Nephron (organoid): ENCODE results near the gene MGP.

Experiments
- H3K27ac Mint-ChIP-seq, 3 experiments: 2 replicates each; pipeline ENCODE4 v1.8.0; 2020; ENCODE audit warnings: mixed read lengths in 3 of 3, mild to moderate bottlenecking in 2 of 3, moderate library complexity in 1 of 3
- H3K27me3 Mint-ChIP-seq: 2 replicates; pipeline ENCODE4 v1.8.0; 2021; ENCODE audit warnings: low read depth, mild to moderate bottlenecking, moderate library complexity, mixed read lengths
- H3K36me3 Mint-ChIP-seq: 2 replicates; pipeline ENCODE4 v1.8.0; 2020; ENCODE audit warnings: low read depth, mixed read lengths
- H3K4me1 Mint-ChIP-seq: 2 replicates; pipeline ENCODE4 v1.8.0; 2020; ENCODE audit warnings: mixed read lengths
- H3K4me3 Mint-ChIP-seq, 3 experiments: 2 replicates each; pipeline ENCODE4 v1.8.0; 2020; ENCODE audit warnings: mild to moderate bottlenecking in 3 of 3, mixed read lengths in 3 of 3, moderate library complexity in 2 of 3
- H3K9me3 Mint-ChIP-seq: 2 replicates; pipeline ENCODE4 v1.8.0; 2020; ENCODE audit warnings: mixed read lengths
- TF ChIP-seq, protein P1 (sequence below), 3 experiments: fragments of 200-600 bp; sonication (generic); IDR thresholded peaks; one replicate each; pipeline ENCODE4 v1.5.0; 2021; ENCODE audit warnings: antibody characterized with exemption in 3 of 3; ENCODE audit not compliant: unreplicated experiment in 3 of 3

The MGP gene

DNA sequence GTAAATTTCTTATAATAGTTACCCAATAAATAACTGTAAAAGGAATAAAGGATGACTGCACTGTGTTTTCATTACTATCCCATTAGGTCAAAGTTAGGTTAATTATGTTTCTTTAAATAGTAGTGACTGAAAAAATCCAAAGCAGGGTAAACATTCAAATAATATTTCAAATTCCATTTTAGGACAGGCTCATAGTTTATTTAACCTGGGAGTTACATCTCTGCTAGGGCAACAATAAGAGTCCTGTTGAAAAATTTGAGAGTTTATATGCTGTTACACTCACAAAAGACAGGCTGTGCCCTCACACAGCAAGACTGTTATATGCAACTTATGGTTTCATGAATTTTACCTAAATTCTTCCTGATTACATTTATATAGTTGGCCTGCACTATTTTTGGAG is 44.6 kb upstream of the MGP start:
- H3K4me1 Mint-ChIP-seq, result peaks cover 40% of the 10 kb centered on the region
- H3K4me3 Mint-ChIP-seq, result peak overlapping the region in 1 of 3 experiments; percentile 27
- H3K27me3 Mint-ChIP-seq, result no peaks in the 10 kb centered on the region
- H3K36me3 Mint-ChIP-seq, result no peaks in the 10 kb centered on the region
- H3K27ac Mint-ChIP-seq, result peak overlapping the region; percentile 86 to 94 (median 92)
- TF ChIP-seq, protein P1, sequence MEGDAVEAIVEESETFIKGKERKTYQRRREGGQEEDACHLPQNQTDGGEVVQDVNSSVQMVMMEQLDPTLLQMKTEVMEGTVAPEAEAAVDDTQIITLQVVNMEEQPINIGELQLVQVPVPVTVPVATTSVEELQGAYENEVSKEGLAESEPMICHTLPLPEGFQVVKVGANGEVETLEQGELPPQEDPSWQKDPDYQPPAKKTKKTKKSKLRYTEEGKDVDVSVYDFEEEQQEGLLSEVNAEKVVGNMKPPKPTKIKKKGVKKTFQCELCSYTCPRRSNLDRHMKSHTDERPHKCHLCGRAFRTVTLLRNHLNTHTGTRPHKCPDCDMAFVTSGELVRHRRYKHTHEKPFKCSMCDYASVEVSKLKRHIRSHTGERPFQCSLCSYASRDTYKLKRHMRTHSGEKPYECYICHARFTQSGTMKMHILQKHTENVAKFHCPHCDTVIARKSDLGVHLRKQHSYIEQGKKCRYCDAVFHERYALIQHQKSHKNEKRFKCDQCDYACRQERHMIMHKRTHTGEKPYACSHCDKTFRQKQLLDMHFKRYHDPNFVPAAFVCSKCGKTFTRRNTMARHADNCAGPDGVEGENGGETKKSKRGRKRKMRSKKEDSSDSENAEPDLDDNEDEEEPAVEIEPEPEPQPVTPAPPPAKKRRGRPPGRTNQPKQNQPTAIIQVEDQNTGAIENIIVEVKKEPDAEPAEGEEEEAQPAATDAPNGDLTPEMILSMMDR (IDR thresholded peaks at IDR 0.05; ENCODE audit: unreplicated experiment in 3 of 3), result peak; percentile 23 to 39 (median 32)
- H3K9me3 Mint-ChIP-seq, result no peaks in the 10 kb centered on the region

DNA sequence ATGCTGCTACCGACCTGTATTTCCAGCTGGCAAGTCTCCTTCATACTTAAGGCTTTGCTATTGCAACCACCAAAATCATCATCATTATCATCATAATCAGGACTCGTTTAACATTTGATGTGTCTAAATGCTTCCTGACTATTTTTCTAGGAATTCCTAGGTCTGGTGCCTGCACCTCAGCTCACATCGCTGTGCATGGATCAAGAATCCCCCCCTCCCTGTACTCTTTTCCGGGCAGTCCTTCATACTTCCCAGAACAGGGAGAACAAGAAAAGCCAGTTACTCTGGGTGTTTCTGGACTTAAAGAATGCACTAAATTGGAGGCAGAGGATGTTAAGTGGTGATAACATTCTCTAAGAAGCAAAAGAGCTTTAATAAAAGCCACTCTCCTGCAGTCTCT is 43.3 kb upstream of the MGP start:
- H3K9me3 Mint-ChIP-seq, result no peaks in the 10 kb centered on the region
- no peaks in the 10 kb centered on the region for H3K27me3 Mint-ChIP-seq
- TF ChIP-seq, protein P1 (IDR thresholded peaks at IDR 0.05; ENCODE audit: unreplicated experiment in 3 of 3), result no peak
- peak overlapping the region; percentile 45 to 68 (median 48) for H3K4me3 Mint-ChIP-seq
- no peaks in the 10 kb centered on the region for H3K36me3 Mint-ChIP-seq
- H3K4me1 Mint-ChIP-seq, result peaks cover 32% of the 10 kb centered on the region
- H3K27ac Mint-ChIP-seq, result peak overlapping the region; percentile 92 to 94 (median 92)

DNA sequence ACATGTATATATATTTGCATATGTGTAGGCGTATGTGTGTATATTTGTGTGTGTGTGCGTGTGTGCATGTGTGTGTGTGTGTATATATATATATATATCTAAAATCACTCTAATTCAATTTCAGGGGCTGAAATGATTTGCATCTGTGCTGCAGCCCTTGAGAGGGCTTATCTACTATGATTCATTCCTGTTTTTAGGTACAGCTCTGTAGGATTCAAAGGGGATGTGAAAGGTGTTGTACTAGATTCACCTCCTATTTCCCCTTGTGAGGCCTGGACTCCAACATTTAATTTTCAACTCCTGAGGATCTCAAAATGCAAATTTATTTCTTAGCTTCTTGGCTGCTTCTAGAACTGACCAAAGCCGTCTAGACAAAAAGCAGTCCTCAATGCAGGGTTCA is 41.6 kb upstream of the MGP start:
- TF ChIP-seq, protein P1 (IDR thresholded peaks at IDR 0.05; ENCODE audit: unreplicated experiment in 3 of 3), result no peak
- no peaks in the 10 kb centered on the region for H3K36me3 Mint-ChIP-seq
- H3K27ac Mint-ChIP-seq, result peak overlapping the region in 2 of 3 experiments; percentile 64 to 92
- H3K27me3 Mint-ChIP-seq, result no peaks in the 10 kb centered on the region
- H3K4me1 Mint-ChIP-seq, result peaks cover 32% of the 10 kb centered on the region
- no peaks in the 10 kb centered on the region for H3K9me3 Mint-ChIP-seq
- no peak overlapping the region for H3K4me3 Mint-ChIP-seq

DNA sequence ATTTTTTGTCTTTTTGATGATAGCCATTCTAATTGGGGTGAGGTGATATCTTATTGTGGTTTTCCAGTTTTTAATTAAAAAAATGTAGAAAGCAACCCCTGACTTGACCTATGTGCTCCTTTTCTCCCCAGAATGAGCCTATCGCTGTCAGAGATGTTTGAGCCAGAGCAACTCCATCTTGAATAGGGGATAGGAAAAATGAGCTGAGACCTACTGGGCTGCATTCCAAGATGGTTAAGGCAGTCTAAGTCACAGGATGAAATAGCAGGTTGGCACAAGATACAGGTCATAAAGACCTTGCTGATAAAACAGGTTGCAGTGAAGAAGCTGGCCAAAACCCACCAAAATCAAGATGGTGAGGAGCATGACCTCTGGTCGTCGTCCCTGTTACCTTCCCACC is 38.9 kb upstream of the MGP start:
- Mint-ChIP-seq H3K4me1 (peaks cover 23% of the 10 kb centered on the region), H3K4me3 (no peak overlapping the region), H3K9me3 (no peaks in the 10 kb centered on the region), H3K36me3 (no peaks in the 10 kb centered on the region), H3K27me3 (no peaks in the 10 kb centered on the region), H3K27ac (no peak overlapping the region)
- TF ChIP-seq, protein P1 (IDR thresholded peaks at IDR 0.05; ENCODE audit: unreplicated experiment in 3 of 3), result no peak

DNA sequence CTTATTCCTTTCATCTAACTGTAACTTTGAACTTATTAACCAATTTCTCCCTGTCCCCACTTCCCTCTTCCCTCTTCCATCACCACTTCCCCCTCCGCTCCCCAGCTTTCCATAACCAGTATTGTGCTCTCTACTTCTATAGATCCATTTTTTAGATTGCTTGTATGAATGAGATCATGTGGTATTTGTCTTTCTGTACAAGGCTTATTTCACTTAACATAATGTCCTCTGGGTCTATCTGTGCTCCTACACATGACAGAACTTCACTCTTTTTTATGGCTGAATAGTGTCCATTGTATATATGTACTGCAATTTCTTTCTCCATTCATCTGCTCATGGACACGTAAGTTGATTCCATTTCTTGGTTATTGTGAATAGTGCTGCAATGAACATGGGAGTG is 38.3 kb upstream of the MGP start:
- Mint-ChIP-seq H3K27me3 (no peaks in the 10 kb centered on the region), H3K9me3 (no peaks in the 10 kb centered on the region), H3K4me1 (peaks cover 22% of the 10 kb centered on the region), H3K36me3 (no peaks in the 10 kb centered on the region), H3K4me3 (no peak overlapping the region), H3K27ac (no peak overlapping the region)
- TF ChIP-seq, protein P1 (IDR thresholded peaks at IDR 0.05; ENCODE audit: unreplicated experiment in 3 of 3), result no peak

DNA sequence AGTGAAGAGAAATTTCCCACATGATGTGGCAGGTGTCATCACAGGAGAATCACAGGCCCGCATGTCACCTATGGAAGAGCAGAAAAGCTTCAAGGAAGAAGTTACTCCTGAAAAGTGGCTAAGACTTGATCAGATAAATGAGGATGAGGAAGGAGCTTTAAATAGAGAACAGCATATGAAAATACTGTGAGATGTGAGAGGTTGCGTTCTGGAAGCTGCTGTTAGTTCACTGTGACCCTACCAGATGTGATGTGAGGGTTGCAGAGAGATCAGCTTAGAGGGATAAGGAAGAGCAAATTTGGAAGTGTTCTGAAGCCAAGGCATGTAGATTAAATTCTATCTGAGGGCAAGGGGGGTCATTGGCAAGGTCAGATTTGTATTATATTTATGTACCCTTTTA is 35.6 kb upstream of the MGP start:
- Mint-ChIP-seq H3K4me3 (no peak overlapping the region), H3K36me3 (no peaks in the 10 kb centered on the region), H3K27me3 (no peaks in the 10 kb centered on the region), H3K4me1 (no peaks in the 10 kb centered on the region), H3K9me3 (no peaks in the 10 kb centered on the region), H3K27ac (no peak overlapping the region)
- TF ChIP-seq, protein P1 (IDR thresholded peaks at IDR 0.05; ENCODE audit: unreplicated experiment in 3 of 3), result no peak
